ENCODE measurements around the gene DYNC1LI1.

- no peak for TF ChIP-seq EZH2phosphoT487 (IDR thresholded peaks at IDR 0.05; ENCODE audit: borderline replicate concordance, low read depth, low read length)
- TF ChIP-seq CTCF (conservative IDR thresholded peaks at IDR 0.05; ENCODE audit: low read length): no peak
Measured at GRCh38 chr3:32500880-32501782, 69.5 kb downstream of the DYNC1LI1 start.
